ENCODE results near the gene SCUBE3. TPM values are rescaled to one million over a fixed set of nuclear protein-coding genes. Genes with fewer than 3 reads are reported as not detected.

The SCUBE3 gene
- total and polyA plus RNA-seq, 2 of the 8 experiments (the other 6 are each of a cell fraction or from before 2014, with no cell fraction given): 0.80 to 1.0 TPM

DNA sequence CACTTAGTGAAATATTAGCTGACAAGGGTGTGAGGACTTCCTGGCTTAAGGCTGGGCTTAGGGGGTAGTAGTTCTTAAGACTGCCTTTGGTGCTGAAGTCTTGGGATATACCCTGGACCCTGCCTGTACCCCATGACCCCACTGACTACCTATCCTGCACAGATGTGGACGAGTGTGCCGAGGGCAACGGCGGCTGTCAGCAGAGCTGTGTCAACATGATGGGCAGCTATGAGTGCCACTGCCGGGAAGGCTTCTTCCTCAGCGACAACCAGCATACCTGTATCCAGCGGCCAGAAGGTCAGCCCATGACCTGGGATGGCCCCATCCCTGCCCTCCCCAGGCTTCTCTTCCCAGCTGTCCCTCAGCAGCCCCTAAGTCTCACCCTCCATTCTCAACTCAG, 17.8 kb downstream of the SCUBE3 start:
- no peak for DNase-seq (ENCODE audit: low read depth in 1 of 2, low spot score in 2 of 2)
- Histone ChIP-seq H4K91ac (replicated peaks; ENCODE audit: insufficient read length, low read length) (no peak overlapping the region), H3K23me2 (ENCODE audit: low read depth, low read length) (no peaks in the 10 kb centered on the region), H2BK15ac (ENCODE audit: low read length) (no peak overlapping the region), H3K4ac (replicated peaks; ENCODE audit: insufficient read length, low read depth, low read length) (no peak overlapping the region), H3K79me1 (ENCODE audit: low read depth, low read length) (no peaks in the 10 kb centered on the region), H4K20me1 (replicated peaks in 1 of 2; ENCODE audit: control insufficient read depth in 1 of 2, insufficient read depth in 2 of 2, low read length in 2 of 2) (peaks cover 7 to 12% of the 10 kb centered on the region in 2 experiments), H4K5ac (ENCODE audit: insufficient read length, low read depth, low read length) (no peak overlapping the region), H3K27me3 (replicated peaks in 1 of 4; ENCODE audit: control insufficient read depth in 3 of 4, extremely low read depth in 1 of 4, insufficient read depth in 3 of 4, low read length in 3 of 4) (peaks cover 0 to 10% (median 7%) of the 10 kb centered on the region in 4 experiments; a peak in 4 of 7 replicates), H3K4me2 (ENCODE audit: insufficient read depth in 1 of 2, low read depth in 2 of 2, low read length in 2 of 2) (no peak overlapping the region), H2BK12ac (ENCODE audit: low read depth, low read length) (no peak overlapping the region), H3K18ac (ENCODE audit: extremely low read depth, low read length) (no peak overlapping the region), H3K27ac (ENCODE audit: low read depth, low read length) (no peak overlapping the region), H3K79me2 (ENCODE audit: control insufficient read depth in 1 of 2, insufficient read depth in 2 of 2, low read length in 2 of 2) (no peaks in the 10 kb centered on the region), H2AFZ (ENCODE audit: low read length) (no peak overlapping the region), H2AK5ac (ENCODE audit: low read depth, low read length) (no peak overlapping the region), H2BK5ac (ENCODE audit: low read depth, low read length) (no peak overlapping the region), H3K9me3 (ENCODE audit: insufficient read depth in 2 of 2, low read depth in 1 of 2, low read length in 1 of 2) (no peaks in the 10 kb centered on the region), H2BK120ac (replicated peaks; ENCODE audit: low read depth, low read length) (no peak overlapping the region), H3K4me1 (replicated peaks in 1 of 4; ENCODE audit: control insufficient read depth in 3 of 4, insufficient read depth in 4 of 4, low read length in 3 of 4) (peaks cover 0 to 8% (median 5%) of the 10 kb centered on the region in 4 experiments; a peak in 5 of 7 replicates), H3K36me3 (ENCODE audit: control insufficient read depth in 2 of 4, insufficient read depth in 4 of 4, low read length in 3 of 4) (no peaks in the 10 kb centered on the region; a peak in 1 of 8 replicates), H3K9ac (replicated peaks in 1 of 4; ENCODE audit: extremely low read depth in 1 of 4, low read depth in 3 of 4, low read length in 3 of 4) (no peak overlapping the region), H3K14ac (ENCODE audit: insufficient read length) (no peak overlapping the region), H2BK20ac (ENCODE audit: low read length) (no peak overlapping the region), H3K56ac (replicated peaks; ENCODE audit: insufficient read length, low read depth, low read length) (no peak overlapping the region), H4K8ac (ENCODE audit: extremely low read depth, insufficient read depth, low read length) (no peak overlapping the region), H3K4me3 (ENCODE audit: extremely low read depth in 1 of 4, insufficient read depth in 2 of 4, low read depth in 3 of 4, low read length in 4 of 4) (no peak overlapping the region), H3K23ac (ENCODE audit: insufficient read length) (no peak overlapping the region)
- ChIA-PET CTCF (ENCODE audit: partially characterized antibody) (interaction anchor here (1.1 to 4.1 kb wide), 8 partner anchors 9 to 163 kb away, joined by 3 to 32 read pairs (median 3); no protein-coding TSS in a partner anchor), POLR2A (ENCODE audit: partially characterized antibody) (interaction anchor here (1.1 to 3.0 kb wide), 3 partner anchors 8 to 11 kb away, joined by 3 to 12 read pairs (median 8); no protein-coding TSS in a partner anchor)
- no peak for FAIRE-seq
- WGBS, 2 experiments (ENCODE audit: extremely low coverage in 1 of 2, insufficient coverage in 1 of 2, insufficient read length in 1 of 2, insufficient replicate concordance in 2 of 2, low coverage in 1 of 2, low lambda C conversion rate in 2 of 2, missing lambda C conversion rate in 1 of 2): 93% methylated on average over 7 of the region's 7 CpGs; no CpG with 5 or more reads in 1 of the 2 experiments
- TF ChIP-seq JUND (IDR thresholded peaks at IDR 0.05; ENCODE audit: low read length) (no peak), SP4 (IDR thresholded peaks at IDR 0.05; ENCODE audit: low read length) (no peak), MAFK (IDR thresholded peaks at IDR 0.05; ENCODE audit: low read depth, low read length) (no peak), TEAD4 (IDR thresholded peaks at IDR 0.05; ENCODE audit: low read depth, low read length) (no peak), KDM4A (IDR thresholded peaks at IDR 0.05; ENCODE audit: low read depth, low read length, severe bottlenecking) (no peak), RBBP5 (IDR thresholded peaks at IDR 0.05; ENCODE audit: borderline replicate concordance, low read depth, low read length) (no peak), SP1 (IDR thresholded peaks at IDR 0.05; ENCODE audit: low read depth, low read length) (no peak), ATF3 (IDR thresholded peaks at IDR 0.05; ENCODE audit: insufficient read depth, low read depth, low read length) (no peak), HDAC2 (IDR thresholded peaks at IDR 0.05; ENCODE audit: borderline replicate concordance in 1 of 2, low read depth in 2 of 2, low read length in 2 of 2) (no peak), POLR2AphosphoS5 (IDR thresholded peaks at IDR 0.05; ENCODE audit: low read depth, low read length) (no peak), NRF1 (IDR thresholded peaks at IDR 0.05; ENCODE audit: low read depth, low read length) (no peak), CEBPB (IDR thresholded peaks at IDR 0.05; ENCODE audit: low read depth, low read length) (no peak), PHF8 (conservative IDR thresholded peaks at IDR 0.05; ENCODE audit: low read depth, low read length) (no peak), KDM1A (IDR thresholded peaks at IDR 0.05; ENCODE audit: borderline replicate concordance, low read length) (no peak)

Measured in H1 (cell line).